K562 (cell line): ENCODE data around the gene HSPA1B. TPM values are rescaled to one million over a fixed set of nuclear protein-coding genes. Genes with fewer than 3 reads are reported as not detected.
A peak's percentile ranks its signal among the peaks of the same experiment; 100 is the strongest.

Source experiments
- CBFA2T2 ChIP-seq: fragments of 450-650 bp; conservative IDR thresholded peaks from 2 replicates; pipeline ENCODE4 v1.6.1; 2017; ENCODE audit warnings: mild to moderate bottlenecking
- CBX2 ChIP-seq: fragments of 200-600 bp; sonication (generic); IDR thresholded peaks from one replicate; pipeline ENCODE4 v1.6.1; 2012; ENCODE audit warnings: mild to moderate bottlenecking, low read length, inconsistent platforms; ENCODE audit not compliant: insufficient read depth, poor library complexity, severe bottlenecking
- CBX3 ChIP-seq, 2 experiments: IDR thresholded peaks; 1 replicate in 1 of 2; 2 replicates in 1 of 2; pipeline ENCODE4 v1.6.1; 2012; ENCODE audit warnings: inconsistent platforms in 2 of 2, low read length in 2 of 2, borderline replicate concordance in 1 of 2, control low read depth in 1 of 2
- ELK3 ChIP-seq: fragments of 450-650 bp; formaldehyde crosslinking; IDR thresholded peaks from 2 replicates; pipeline ENCODE4 v1.4.0; 2020; ENCODE audit warnings: mild to moderate bottlenecking
- IRF1 ChIP-seq: sonication (generic); formaldehyde crosslinking; IDR thresholded peaks from 2 replicates; pipeline ENCODE4 v1.8.0; 2022; ENCODE audit warnings: missing genetic modification reagents, mild to moderate bottlenecking, borderline replicate concordance
- MAFK ChIP-seq: IDR thresholded peaks from 2 replicates; pipeline ENCODE4 v1.6.1; 2011; ENCODE audit warnings: low read length, improper control_type of control experiment
- NFE2L1 ChIP-seq: fragments of 450-650 bp; IDR thresholded peaks from 2 replicates; pipeline ENCODE4 v1.6.1; 2016; ENCODE audit warnings: missing genetic modification characterization, low read depth, mild to moderate bottlenecking, missing compliant biosample characterization, moderate library complexity, borderline replicate concordance
- RREB1 ChIP-seq: fragments of 250-450 bp; sonication (Bioruptor Pico); IDR thresholded peaks from 2 replicates; pipeline ENCODE4 v1.4.0; 2020
- SNAPC5 ChIP-seq: fragments of 250-450 bp; sonication (Bioruptor Pico); IDR thresholded peaks from 2 replicates; pipeline ENCODE4 v1.8.0; 2021; ENCODE audit warnings: moderate library complexity, mild to moderate bottlenecking, inconsistent platforms
- SREBF2 ChIP-seq: sonication (generic); formaldehyde crosslinking; IDR thresholded peaks from 2 replicates; pipeline ENCODE4 v1.4.0; 2020; ENCODE audit warnings: mild to moderate bottlenecking, missing genetic modification reagents
- THAP12 ChIP-seq: fragments of 250-450 bp; sonication (Bioruptor Pico); IDR thresholded peaks from 2 replicates; pipeline ENCODE4 v1.9.0; 2021; ENCODE audit warnings: mild to moderate bottlenecking, inconsistent platforms
- ZBED1 ChIP-seq: IDR thresholded peaks from 2 replicates; pipeline ENCODE4 v1.6.1; 2014
- ZEB2 ChIP-seq: fragments of 450-650 bp; IDR thresholded peaks from 2 replicates; pipeline ENCODE4 v1.6.1; 2016
- ZNF395 ChIP-seq: fragments of 200-800 bp; sonication (Bioruptor generic); IDR thresholded peaks from 2 replicates; pipeline ENCODE4 v1.6.1; 2017; ENCODE audit warnings: missing genetic modification characterization, missing compliant biosample characterization
- polyA plus RNA-seq, 8 experiments: library from polyadenylated mRNA; depleted of rRNA in 4 of 8; stranded (reverse) in 5 of 8; unstranded in 3 of 8; fragments of >200 nt; fragmentation: Nextera tagmentation in 2 of 8; fragmentation: Illumina TruSeq in 1 of 8; extraction: Ambion mirVana in 2 of 8; extraction: Trizol in 1 of 8; gene quantifications; 2 replicates each; pipeline versions ENCODE4 v1.2.1 to v1.2.3, GENCODE V29; 2011 to 2014; ENCODE audit warnings: inconsistent platforms in 1 of 8, missing spikeins in 1 of 8
- total RNA-seq, 7 experiments: library from RNA; depleted of rRNA in 6 of 7; stranded (reverse); fragments of >200 nt in 6 of 7; fragmentation: Illumina TruSeq in 2 of 7; extraction: Trizol in 2 of 7; gene quantifications; 2 replicates each; pipeline versions ENCODE4 v1.2.1 to v1.2.3, GENCODE V29; 2011 to 2021; ENCODE audit warnings: low replicate concordance in 1 of 7

HSPA1B gene
- total and polyA plus RNA-seq, 9 of the 15 experiments (the other 6 are each of a cell fraction or from before 2014, with no cell fraction given): 0.27 to 227 (median 51.2) TPM

- TF ChIP-seq RREB1 (CRISPR knock-in tag): 0 out of 2 replicates have a peak, but pooled peaks have one; percentile 49
- TF ChIP-seq IRF1 (CRISPR knock-in tag): no peak
- TF ChIP-seq ZBED1: peak; percentile 92; the same call in 1 of the 2 replicates
- TF ChIP-seq THAP12 (CRISPR knock-in tag): 0 out of 2 replicates have a peak, but pooled peaks have one; percentile 21
- no peak for TF ChIP-seq NFE2L1 (tag)
- TF ChIP-seq SNAPC5 (CRISPR knock-in tag): no peak
- TF ChIP-seq ELK3 (CRISPR knock-in tag): 0 out of 2 replicates have a peak, but pooled peaks have one; percentile 69
- no peak for TF ChIP-seq CBFA2T2
- TF ChIP-seq ZNF395: no peak
- TF ChIP-seq CBX2: no peak
- 0 out of 2 replicates have a peak, but pooled peaks have one; percentile 13 for TF ChIP-seq ZEB2
- TF ChIP-seq CBX3 (IDR thresholded peaks at IDR 0.05; ENCODE audit: borderline replicate concordance in 1 of 2, low read length in 2 of 2): peak in 1 of 2 experiments; percentile 18; a peak in 1 of 3 replicates
- no peak for TF ChIP-seq SREBF2 (CRISPR knock-in tag)
- no peak for TF ChIP-seq MAFK
Observed at GRCh38 chr6:31831350-31832215, 4.0 kb downstream of the HSPA1B start (continued).
